ENCODE measurements around the gene ZNF710.

GRCh38 chr15:90036343-90036742, 35.2 kb downstream of the ZNF710 start:
- TF ChIP-seq CTCF (IDR thresholded peaks at IDR 0.05 in 2 of 3, conservative IDR thresholded peaks at IDR 0.05 in 1 of 3; ENCODE audit: borderline replicate concordance in 1 of 3, insufficient read depth in 1 of 3, low read depth in 2 of 3, low read length in 2 of 3) (no peak), POLR2A (IDR thresholded peaks at IDR 0.05; ENCODE audit: borderline replicate concordance, extremely low read depth, insufficient read depth, insufficient read length) (no peak), SP1 (IDR thresholded peaks at IDR 0.05; ENCODE audit: low read depth) (no peak), EZH2phosphoT487 (IDR thresholded peaks at IDR 0.05; ENCODE audit: borderline replicate concordance) (no peak), TCF7L2 (IDR thresholded peaks at IDR 0.05; ENCODE audit: borderline replicate concordance, extremely low read depth, insufficient read depth, insufficient read length) (no peak), ZNF274 (IDR thresholded peaks at IDR 0.05; ENCODE audit: low read depth, low read length) (no peak), SRF (IDR thresholded peaks at IDR 0.05; ENCODE audit: low read depth) (no peak), RAD21 (IDR thresholded peaks at IDR 0.05; ENCODE audit: low read depth) (no peak), MAX (IDR thresholded peaks at IDR 0.05) (no peak)
- TF ChIP-seq, protein P1, sequence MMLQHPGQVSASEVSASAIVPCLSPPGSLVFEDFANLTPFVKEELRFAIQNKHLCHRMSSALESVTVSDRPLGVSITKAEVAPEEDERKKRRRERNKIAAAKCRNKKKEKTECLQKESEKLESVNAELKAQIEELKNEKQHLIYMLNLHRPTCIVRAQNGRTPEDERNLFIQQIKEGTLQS (IDR thresholded peaks at IDR 0.05) = no peak
